Brain pericyte (primary cell): ENCODE data around the gene TBC1D14.

Experiments used
- DNase-seq: peaks from one replicate; pipeline ENCODE4 v3.0.0-alpha.2; 2012; ENCODE audit warnings: low read depth, low spot score

The TBC1D14 gene

DNA sequence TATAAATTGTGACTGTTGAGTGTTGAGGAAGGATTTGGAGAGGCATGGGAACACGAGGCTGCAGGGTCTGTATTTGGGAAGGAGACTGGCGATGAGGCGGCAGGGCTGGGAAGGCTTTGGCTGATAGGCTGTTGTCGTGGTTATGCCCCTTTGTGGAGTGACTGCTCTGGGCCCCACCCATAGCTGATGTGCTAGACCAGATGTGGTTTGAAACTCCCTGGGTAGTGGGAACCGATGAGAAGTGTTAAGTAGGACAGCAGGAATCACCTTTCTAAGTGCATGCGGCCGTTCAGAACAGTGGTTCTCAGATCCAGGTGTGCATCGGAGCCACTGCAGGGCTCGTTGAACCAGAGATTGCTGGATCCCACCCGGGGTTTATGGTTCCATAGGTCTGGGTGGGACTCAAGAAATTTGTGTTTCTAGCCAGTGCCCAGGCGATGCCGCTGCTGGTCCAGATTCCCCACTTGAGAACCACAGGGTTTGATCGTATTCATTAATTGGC is 42.3 kb downstream of the TBC1D14 start:
- no peak for DNase-seq

DNA sequence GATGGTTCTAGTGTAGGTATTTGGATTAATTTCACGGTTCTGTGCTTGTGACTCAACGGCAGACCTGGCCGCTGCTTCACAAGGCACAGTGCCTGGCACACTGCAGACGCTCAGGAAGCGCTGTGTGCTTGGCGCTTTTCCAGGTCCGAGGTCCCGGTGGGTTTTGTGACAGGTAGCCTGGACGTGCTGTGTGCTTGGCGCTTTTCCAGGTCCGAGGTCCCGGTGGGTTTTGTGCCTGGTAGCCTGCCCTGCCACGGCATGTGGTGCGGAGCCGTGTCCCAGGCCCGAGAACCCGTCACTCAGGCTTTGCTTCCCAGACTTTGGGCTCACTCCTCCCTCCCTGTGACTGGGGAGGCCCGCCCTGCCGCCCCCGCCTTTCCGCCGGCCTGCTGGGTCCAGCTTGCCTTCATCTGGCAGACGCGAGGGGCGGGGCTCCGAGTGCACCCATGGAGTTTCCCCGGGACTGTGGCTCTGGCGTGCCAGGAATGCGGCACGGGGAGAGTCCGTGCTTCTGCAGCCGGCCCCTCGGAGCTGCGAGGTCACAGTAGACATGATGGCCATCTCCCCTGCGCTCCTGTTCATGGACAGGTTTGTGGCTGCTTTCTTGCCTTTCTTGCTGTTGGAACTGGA is 44.2 kb downstream of the TBC1D14 start:
- peak; percentile 38 for DNase-seq

DNA sequence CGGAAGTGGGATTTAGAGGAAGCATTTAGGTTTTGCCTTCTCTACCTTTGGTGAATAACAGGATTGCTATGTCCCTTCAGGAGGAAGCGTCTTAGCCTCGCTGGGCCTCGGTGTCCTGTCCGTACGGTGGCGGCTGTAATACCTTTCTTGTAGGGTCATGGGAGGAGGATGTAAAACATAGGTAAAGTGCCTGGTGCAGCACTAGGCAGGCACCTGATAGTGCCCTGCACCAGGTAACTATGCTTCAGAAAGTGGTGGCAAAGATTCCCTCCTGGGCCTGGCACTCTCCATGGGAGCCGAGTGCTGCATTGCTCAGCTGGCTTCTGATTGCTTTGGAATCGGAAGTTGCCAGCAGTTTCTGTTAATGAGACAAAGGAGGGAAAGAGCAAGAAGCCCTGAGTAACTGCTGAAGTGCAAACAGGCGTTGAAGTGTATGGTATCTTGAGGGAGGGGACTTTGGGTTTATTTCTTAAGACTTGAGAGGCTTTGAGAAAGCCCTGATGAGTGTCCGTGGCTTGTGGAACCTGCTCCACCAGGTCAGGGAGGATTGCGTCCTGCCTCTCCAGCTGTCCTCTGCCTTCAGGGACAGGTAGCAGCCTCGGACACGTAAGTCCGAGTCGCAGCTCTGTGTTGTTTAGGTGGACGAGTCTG is 45.8 kb downstream of the TBC1D14 start:
- DNase-seq = no peak

DNA sequence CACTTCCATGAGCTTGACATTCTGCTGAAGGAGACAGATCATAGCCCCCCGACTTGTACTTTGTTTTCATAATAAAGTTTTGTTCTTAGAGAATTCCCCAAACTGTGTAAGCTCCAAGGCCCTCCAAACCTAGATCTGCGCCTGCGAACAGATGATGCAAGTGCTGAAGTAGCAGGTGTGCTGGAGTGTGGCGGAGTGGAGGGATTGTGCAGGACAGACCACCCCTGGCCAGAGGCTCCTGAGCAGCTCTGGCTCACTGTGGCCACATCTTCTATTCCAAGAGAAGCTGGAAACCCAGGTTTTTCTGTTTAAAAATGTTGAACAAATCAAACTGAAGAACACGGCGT is 46.4 kb downstream of the TBC1D14 start:
- DNase-seq = no peak

DNA sequence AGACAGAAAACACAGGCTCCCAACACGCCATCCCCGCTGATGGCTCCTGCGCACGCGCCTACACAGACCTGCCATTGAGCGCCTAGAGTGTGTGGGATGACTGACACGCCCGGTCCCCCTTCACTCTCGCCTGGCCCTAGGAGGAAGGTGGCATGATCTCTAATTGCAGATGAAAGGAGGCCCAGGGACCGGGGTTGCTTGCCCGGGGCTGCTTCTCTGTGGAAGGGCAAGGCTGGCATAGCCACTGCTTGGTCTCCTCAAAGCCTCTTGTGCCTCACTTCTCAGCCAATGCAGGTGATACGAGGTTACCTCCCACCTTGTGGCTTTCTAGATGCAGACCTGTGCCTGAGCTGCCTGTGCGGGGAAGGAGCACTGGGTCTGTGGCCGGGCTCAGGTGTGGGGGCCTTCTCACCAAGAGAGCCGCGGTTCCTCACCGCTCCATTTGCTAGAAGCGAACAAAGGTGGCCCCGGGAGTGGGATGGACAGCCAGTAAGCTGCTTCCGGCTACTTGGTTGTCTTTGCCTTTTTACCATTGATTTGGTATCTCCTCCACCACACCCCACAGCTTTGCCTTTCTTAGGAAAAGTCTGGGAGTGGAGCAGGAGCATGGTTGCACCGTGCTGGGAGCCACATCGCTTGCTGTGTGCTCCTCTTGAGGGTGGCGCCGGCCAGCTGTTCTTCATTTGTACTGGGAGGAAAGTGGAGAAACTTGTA is 47.0 kb downstream of the TBC1D14 start:
- DNase-seq = no peak

DNA sequence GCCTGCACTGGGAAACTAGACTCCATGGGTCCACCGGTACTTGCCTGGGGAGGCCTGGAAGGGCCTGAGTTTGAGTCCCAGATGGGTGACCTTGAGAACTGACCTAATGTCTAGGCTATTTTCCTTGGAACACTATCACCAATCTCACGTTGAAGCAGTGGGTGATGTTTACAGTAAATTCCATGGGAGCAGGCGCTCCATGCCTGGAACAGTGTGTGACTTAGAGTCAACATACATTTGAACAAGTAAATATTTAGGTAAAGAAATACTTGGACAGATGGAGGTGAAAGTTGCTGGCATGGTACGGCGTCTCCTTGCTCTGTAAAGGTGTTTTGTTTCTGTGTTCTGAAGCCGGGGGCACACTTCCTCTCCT is 47.5 kb downstream of the TBC1D14 start:
- DNase-seq = peak; percentile 96

DNA sequence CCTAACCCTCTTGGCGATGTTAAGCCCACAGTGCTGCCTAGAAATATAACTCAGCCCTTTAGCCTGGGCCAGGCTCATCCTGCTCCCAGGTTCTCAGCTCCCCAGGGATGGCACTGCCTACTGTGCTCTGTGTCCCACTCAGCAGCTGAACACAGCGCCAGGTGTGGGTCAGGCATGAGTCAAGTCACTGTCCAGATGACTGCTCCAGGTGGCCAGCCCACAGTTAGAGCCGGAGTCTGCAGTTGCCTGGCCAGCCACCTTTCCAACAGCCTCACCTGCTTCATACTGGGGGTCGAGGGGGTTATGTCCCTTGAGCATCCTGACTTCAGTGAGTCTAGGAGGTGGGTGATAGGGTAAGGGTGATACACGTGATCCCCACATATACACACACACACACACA is 48.4 kb downstream of the TBC1D14 start:
- DNase-seq = no peak

DNA sequence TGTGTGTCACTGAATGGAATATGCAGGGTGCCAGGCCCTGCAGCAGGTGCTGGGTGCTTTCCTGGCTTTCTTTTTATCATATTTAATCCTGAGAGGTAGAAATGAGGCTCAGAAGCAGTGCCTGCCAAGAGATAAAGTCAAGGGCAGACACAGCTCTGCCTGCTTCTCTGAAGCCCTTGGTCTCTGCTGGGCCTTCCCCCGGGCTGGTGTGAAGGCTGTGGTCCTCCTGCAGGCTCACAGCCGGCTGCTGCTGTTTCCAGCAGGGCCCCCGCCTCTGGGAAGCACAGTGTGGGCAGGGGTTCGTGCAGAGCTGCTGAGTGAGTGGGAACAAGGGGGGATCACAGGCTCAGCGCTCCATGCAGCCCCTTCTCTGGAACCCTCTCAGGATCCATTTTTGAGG is 49.6 kb downstream of the TBC1D14 start:
- DNase-seq = no peak

DNA sequence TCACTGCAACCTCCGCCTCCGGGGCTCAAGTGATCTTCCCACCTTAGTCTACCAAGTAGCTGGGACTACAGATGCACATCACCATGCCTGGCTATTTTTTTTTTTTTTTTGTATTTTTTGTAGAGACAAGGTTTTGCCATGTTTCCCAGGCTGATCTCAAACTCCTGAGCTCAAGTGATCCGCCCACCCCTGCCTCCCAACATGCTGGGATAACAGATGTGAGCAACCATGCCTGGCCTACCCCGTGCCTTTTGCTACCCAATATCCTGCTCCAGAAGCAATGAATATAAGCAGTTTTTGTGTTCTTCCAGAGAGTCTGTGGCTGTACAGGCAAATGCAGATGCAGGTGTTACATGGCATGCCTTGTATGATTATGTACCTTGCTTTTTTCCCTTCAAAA is 50.5 kb downstream of the TBC1D14 start:
- no peak for DNase-seq

DNA sequence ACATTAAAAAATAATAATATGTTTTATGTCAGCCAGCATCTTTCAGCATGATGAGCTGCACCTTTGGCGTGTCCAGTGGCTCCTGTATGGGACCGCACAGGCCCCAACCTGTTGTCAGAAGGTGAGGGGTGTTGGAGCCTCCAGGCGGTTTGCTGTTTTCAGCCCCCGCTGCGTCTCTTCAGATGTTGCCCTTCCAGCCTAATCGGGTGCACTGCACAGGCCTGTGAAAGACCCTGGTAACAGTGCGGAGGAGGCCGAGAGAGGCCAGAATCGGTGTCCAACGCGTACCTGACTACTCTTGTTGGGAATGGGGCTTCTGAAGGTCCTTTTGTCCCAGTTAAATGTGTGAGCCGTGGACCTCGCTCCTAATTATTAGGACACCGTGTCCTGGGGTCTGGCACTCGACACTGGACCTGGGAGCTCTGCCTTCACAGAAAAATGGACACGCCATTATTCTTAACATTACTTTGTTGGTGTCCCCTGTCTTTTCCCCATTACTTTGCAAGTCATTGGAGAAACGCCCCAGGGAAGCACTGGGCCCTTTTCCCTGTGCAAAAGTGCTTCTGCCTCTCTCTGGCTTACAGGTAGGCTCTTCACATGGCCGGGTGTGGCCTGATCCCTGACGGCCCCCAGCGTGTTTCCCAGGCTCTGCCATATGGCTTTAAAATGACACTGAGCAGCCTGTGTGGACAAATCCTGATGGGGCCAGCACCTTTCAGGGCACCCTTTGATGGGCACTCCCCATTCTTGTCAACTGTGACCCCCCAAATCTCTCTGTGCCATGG is 51.2 kb downstream of the TBC1D14 start:
- DNase-seq = no peak

DNA sequence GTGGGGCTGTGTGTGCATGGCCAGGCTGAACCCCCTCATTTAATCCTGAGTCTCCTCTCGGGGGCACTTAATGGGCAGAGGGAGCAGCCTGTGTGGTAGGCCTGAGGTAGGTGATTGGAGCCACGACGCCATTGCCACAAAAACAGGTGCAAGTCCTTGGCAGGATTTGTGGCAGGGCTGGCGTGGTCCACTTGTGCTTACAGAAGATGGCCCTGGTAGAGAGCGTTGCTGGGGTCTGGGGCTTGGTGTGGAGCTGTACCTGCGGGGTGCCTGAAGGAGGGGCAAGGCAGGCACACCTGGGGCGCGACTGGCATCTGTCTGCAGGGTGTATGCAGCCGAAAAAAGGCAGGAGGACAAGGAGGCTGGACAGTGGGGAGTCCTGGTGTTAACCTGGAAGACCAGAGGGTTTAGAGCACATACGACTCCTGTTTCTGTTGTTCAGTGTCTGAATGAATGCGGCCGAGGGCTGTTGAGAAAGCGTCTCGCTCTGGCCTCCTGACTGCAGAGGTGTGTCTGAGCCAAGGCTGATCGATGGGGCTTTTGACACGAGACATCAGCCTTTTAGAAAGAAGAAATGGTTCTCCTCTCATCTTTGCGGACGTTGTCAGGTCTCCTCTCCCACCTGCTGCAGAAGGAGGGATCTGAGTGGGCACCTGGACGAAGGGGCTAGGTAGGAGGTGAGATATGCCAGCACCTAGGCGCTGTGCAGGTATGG is 52.0 kb downstream of the TBC1D14 start:
- DNase-seq = no peak

DNA sequence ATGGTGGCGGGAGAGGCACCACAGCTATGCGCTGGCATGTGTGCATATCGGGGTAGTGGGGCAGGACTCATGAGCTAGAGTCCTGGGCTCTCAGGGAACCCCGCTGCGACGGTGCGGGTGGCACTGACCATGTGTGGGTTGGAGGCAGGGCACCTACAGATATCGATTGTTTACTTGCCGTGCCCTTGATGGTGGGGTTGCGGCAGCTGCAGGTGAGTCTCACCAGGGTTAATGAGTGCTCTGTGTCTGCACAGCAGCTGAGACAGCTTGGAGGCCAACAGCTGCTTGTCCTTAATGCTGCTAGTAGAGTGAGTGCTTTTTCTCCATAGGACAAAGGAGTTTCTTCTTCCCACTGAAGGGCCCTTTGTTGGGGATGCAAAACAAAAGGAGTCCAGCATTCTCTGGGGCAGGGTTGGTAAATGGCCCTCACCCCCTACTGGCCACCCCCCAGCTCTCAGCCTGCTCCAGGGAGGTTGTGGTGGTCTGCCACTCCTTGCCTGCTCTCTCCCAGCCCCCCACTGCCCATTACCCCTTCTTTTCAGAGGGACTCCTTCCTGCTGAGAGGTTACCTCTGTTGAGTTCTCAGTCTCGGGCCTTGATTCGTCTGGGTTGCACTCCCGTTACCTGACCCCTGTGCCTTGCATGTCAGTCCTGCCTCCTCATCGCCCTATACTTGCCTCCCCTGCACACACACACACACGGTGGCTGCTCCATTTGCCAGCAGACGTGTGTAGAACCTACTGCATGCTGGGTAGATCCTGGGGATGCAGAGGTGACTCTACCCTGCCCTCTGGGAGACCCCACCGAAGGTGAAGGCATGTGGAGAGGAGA is 52.8 kb downstream of the TBC1D14 start:
- DNase-seq = no peak

DNA sequence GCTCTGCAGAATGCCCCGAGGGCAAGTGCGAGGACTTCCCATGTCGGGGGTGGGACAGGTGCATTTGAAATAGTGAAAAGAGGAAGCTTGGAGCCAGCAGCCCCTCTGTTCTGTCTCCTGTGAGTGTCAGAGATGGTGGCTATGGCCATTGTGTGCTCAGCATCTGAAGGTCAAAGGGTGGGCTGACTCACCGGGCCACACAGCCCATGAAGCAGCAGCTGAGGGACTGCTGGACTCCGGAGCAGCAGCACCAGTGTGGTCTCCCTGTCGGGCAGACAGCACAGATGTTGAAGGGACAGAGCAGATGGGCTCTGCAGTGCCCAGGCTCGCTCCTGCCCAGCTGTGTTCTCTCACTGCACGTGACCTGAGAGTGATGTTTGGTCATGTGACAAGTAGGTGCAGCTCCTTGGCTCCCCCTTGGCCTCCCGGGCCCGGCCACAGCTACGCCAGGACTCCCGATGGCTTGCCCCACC is 53.5 kb downstream of the TBC1D14 start:
- no peak for DNase-seq

DNA sequence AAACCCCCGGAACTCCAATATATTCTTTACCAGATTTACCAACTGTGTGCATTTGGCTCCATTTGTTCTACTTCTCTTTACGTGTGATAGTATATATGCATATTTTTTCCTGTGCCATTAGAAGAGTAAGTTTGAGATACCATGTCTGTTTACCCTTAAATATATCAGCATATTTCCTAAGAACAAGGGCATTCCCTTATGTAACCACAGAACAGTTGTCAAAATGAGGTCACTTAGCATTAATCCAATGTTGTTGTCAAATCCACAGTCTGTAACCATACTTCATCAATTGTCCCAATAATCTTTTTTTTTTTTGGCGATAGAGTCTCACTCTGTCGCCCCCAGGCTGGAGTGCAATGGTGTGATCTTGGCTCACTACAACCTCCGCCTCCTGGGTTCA is 55.2 kb downstream of the TBC1D14 start:
- no peak for DNase-seq

DNA sequence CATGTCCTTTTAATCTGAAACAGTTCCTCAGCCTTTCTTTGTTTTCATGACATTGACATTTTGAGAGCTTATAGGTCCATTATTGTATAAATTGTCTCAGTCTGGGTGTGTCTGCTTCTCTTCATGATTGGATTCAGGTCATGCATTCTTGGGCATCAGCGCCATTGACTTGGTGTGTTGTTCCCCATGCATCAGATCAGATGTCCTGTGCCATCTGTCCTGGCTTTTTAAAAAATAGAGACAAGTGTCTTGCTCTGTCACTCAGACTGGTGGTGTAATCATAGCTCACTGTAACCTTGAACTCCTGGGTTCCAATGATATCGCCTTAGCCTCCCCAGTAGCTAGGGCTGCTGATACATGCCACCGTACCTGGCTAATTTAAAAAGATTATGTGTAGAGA is 55.7 kb downstream of the TBC1D14 start:
- DNase-seq = no peak

DNA sequence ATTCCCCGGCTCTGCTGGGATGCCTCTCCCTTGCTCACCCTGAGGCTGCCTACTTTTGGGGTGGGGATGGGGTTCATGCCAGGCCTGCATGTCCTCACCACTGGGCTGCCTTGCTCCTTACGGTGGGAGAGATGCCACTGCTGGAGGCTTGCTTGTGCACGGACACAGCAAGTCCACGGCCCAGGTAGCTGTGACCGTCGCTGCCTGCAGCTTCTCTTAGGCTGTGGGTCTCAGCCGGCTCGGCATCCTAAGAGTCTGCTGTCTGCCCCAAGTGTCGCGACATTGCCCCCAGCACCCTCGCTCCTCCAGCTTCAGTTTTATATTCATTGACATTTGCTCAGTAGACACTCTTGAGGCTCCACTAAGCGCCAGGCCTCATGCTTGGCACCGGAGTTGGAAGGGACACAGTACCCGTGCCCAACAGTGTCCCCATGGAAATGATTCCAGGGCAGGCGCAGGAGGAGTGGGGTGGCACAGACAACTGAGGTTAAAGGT is 58.3 kb downstream of the TBC1D14 start:
- no peak for DNase-seq

DNA sequence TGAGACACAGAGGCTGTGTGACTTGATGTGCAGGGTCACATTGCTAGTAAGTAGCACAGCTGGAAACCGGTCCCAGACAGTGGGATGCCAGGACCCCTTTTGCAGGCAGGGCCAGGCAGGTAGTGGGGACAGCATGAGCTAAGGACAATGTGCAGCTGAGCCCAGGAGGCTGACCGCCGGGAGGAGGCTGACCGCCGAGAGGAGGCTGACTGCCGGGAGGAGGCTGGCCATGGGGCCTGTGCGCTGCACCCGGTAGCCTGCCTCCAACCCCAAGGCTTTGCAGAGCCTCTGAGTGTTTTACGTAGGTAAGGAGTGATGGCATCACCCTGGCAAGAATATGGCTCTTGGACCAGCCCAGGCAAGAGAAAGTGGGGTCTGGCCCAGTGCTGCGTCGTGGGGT is 58.9 kb downstream of the TBC1D14 start:
- DNase-seq = no peak

DNA sequence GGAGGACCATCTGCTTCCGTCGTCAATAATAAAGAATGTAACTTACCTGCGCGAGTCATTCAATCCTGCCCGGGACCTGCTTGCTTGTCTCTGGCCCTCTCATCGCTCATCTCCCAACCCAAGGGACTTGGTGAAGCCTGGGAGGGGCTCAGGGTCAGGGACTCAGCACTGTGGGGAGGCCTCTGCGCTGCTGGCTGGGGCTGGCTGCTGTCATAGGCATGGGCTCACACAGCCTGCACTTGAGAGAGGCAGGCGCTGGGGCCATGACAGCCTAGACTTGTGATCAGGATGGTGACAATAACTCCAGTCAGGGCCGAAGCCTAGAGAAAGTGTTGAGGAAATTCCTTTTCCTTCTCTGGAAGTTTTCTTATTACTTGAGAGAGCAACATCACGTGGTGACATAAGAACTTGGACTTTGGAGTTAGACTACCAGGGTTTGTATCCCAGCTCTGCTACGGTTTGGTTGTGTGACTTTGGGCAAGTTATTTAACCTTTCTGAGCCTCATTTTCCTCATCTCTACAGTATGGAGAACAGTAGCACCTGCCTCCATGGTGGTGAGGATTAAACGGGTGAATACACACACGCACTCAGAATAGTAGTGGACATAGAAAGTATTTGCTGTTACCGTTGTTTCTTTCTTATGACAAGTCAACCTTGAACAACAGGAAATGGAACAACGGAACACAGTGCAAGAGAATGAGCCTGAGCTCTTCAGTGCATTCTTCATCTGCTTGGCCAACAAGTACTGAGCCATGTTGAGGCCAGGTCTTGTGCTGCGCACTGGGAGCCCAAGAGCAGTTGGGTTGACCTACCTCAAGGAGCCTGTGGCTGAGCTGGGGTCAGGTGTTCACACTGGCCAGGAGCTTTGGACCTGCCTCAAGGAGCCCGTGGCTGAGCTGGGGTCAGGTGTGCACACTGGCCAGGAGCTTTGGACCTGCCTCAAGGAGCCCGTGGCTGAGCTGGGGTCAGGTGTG is 60.5 kb downstream of the TBC1D14 start:
- no peak for DNase-seq
